Right renal cortex interstitium (tissue), 3 donors: ENCODE data around the gene BOD1L1. TPM values are rescaled to one million over a fixed set of nuclear protein-coding genes. Genes with fewer than 3 reads are reported as not detected.

Source experiments
- DNase-seq, 3 donors: peaks; one replicate each; pipeline ENCODE4 v3.0.0-alpha.2; 2013; ENCODE audit warnings: low read depth in 3 of 3, low spot score in 2 of 3
- polyA plus RNA-seq, 3 donors: library from polyadenylated mRNA; unstranded; fragments of 120-200 nt; gene quantifications; one replicate each; pipeline ENCODE4 v1.2.1, GENCODE V29; 2013; ENCODE audit not compliant: insufficient read length in 3 of 3

Gene BOD1L1
- polyA plus RNA-seq = 10 to 100 TPM; 52.3 to 64.0 (median 56.1) TPM

DNA sequence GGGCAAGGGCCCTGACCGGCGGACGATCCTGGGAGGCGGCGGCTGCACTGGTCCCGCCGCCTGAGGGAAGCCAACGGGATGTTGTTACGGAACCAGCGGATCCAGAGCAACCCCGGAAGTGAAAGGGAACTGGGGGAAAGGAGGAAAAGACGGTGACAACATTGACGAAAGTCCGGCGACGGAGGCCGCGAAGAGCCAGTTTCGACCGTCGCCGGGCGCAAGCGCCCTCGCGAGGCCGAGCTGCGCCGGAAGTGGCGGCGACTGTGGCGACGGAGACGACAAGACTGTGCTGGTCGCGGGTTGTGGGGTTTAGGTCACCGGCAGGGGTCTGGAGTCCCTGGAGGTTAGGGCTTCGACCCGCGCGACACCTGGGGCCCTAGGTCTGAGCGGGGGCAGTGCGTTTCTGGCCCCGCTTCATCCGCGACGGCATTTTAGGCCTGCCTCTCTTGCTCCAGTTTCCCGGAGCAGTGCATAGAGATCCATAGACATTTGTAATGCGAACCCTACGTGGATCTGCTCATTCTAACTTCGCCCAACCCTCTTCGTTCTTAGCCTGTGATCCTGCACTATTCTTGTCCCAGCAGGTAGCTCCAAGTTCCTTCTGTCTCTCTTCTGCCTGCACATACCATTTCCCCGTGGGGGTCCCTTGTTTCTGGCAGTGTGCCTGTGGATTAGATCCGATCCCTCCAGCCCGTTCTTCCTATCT lies at the start of gene BOD1L1:
TSS of gene BOD1L1 (minus strand) at position 120 of the 706 bp plus-strand sequence. CDS start 138 bp downstream, outside the sequence.
- peak; percentile 80 to 85 (median 83) for DNase-seq

- DNase-seq = no peak
Measured at GRCh38 chr4:13674971-13675370, 47.4 kb upstream of the BOD1L1 start.

GRCh38 chr4:13673167-13673566 lies 45.6 kb upstream of the BOD1L1 start:
- DNase-seq = no peak

- no peak for DNase-seq
Measured at GRCh38 chr4:13670456-13671160, 43.1 kb upstream of the BOD1L1 start.

- no peak for DNase-seq
Measured at GRCh38 chr4:13665701-13666660, 38.5 kb upstream of the BOD1L1 start.

DNA sequence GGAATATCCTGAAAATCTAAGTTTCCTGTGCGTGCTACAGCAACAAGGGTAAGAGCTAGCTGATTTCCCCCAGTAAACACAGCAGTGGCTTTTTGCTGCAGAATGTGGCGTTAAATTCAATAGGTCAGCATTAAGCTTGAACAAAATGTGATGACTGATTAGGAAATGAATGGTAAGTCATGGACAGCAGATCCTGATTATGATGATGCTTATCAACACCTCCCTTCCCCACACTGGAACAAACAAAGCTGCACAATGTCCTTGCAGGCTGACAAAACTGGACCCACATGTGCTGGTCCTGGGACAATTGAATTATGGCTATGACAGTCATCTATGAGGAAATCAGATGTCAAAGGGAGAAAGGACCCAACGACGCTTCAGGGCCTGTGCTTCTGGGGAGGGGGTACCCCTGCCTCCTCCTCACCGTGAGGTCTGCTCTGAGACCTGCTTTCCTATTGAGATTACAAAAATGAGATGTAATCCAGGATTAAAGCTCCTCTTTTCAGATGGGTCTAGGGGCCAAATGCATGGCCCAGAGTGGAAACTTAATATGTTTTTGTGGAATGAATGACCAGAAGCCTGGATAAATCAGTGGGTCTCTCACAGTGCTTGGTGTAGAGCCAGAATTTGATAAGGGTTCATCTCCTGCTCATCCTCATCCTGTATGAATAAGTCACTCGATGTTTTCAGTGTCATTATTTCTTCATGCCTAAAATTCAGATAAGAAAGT lies 32.0 kb upstream of the BOD1L1 start:
- no peak for DNase-seq

- peak; percentile 43 to 49 (median 46) for DNase-seq
Measured at GRCh38 chr4:13656569-13657405, 29.3 kb upstream of the BOD1L1 start.

GRCh38 chr4:13654162-13654797 lies 26.8 kb upstream of the BOD1L1 start:
- DNase-seq = peak in 2 of 3 donors; percentile 54 to 70

DNA sequence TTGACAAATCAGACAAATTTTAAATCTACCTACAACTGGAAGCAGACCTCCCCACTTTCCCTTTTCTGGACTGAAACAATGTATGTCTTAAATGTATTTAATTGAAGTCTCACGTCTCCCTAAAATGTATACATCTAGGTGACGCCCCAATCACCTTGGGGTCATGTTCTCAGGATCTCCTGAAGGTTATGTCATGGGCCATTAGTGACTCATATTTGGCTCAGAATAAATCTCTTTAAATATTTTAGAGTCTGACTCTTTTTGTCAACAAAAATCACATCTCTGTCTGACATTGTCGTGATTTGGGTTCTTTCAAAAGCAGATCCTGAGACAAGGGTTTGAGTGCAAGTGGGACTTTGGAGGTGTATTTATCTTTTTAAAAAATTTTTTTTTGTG lies 26.2 kb upstream of the BOD1L1 start:
- no peak for DNase-seq

DNA sequence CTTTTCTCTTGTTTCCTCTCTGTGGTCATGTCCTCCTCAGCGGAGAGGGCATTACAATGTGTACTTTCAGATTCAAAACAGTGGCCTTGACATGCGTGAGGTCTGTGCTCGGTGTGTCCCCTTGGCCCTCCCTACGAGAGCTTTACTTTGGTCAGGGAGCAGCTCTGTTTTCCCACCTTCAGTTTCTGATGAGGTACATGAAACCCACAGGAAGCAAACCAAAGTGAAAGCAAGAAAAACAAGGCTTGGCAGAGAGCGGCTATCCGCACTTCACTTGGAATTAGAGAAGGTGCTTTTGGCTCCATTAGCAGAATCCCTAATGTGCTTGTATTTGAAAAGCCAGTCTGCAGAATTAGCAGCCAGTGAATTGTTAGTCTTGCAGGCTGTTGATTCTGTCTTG lies 19.5 kb upstream of the BOD1L1 start:
- no peak for DNase-seq

DNA sequence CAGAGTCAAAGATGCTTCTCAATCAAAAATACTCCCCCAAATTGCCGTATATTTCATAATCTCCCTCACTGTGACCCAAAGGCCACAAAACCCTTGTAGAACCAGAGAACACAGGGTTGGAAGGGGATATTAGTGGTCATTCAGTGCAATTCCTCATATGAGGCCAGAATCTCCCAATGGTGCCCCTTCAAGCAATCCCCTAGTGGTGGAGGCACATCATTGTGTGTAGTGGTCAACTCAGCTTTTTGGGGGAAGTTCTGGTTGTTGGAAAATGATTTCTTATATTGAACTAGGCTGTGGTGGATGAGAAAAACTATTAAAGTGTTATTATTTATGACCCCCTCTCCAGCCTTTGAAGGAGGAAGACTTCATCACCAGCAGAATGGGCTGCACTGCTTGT lies 17.6 kb upstream of the BOD1L1 start:
- no peak for DNase-seq

DNA sequence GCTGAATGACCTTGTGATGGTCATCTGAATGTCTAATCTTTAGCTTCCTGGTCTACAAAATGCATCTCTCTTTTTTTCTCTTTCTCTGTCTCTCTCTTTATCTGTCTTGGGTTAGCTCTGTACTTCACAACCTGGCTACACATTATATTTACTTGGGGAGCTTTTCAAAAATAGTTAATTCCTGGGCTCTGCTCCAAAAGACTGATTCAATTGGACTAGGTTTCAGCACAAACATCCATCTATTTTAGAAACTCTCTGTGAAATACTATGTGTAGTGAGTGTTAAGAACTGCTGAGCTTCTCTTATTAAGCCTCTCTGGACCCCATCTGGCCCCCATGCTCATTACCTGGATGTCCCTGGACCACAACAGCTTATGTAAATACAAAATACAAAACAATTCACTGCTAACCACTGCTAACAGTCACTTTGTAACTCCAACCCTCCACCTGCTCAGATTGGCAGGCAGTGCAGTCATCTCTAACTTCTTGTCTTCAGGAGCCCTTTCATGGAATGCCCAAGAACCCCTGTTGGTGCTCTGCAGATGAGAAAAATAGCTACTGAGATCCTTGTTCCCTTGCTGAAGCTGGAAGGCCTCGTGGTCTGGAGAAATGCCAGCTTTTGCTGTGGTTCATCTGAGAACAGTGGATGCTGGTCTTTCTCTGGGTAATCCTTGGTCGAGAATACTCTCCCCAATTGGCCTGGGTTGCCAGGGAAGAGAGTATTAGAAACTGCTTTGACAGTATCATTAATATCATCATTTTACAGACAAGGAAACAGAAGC lies 14.8 kb upstream of the BOD1L1 start:
- no peak for DNase-seq

DNA sequence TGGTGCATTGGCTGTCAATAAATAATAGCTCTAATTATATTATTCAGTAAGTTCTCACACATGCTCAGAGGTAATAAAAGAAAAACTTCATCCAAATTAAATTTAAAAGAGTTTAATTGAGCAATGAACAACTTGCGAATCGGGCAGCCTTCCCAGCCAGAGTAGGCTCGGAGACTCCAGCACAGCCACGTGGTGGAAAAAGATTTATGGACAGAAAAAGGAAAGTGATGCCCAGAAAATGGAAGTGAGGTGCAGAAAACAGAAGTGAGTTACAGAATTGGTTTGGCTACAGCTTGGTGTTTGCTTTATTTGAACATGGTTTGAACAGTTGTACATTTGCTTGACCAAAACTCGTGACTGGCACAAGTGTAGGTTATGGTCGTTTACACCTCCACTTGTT lies 13.6 kb upstream of the BOD1L1 start:
- DNase-seq = no peak

- DNase-seq = no peak
Measured at GRCh38 chr4:13640149-13640940, 12.8 kb upstream of the BOD1L1 start.

GRCh38 chr4:13635286-13635799 lies 7.8 kb upstream of the BOD1L1 start:
- no peak for DNase-seq

DNA sequence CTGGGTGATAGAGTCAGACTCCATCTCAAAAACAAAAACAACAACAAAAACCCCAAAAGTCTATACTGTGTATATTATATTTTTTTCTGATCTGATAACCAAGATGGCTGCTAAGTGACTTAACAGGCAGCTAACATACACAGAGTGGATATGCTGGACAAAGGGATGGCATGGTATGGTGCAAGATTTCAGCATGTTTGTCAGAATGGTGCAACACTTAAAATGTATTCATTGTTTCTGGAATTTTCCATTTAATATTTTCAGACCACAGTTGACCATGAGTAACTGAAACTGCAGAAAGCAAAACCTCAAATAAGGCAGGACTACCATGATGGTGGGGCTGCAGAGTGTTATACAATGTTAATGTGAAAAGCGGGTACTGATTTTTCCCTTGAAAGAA lies 6.1 kb upstream of the BOD1L1 start:
- DNase-seq = no peak

DNA sequence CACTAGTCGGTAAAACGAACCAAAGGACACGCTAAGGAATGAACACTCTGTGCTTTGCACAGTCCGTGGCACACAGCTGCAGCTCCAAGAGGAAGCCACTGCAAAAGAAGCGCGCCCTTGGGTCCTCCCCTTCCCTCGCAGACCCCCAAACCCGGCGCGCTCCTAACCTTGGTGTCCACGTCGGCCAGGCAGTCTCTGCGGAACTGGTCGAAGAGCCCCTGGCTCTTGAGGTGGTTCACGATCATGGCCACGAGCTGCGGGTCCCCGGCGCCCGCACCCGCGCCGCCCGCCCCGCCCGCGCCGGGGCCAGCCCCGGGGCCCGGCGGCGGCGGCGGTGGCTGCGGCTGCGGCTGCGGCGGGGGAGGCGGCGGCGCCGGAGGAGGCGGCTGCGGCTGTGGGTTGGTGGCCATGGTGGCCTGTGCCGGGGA lies 333 bp downstream of the BOD1L1 start:
- no peak for DNase-seq
